GM12878 (cell line): Measurements from ENCODE around the gene CETP. TPM values are rescaled to one million over a fixed set of nuclear protein-coding genes. Genes with fewer than 3 reads are reported as not detected.
A peak's percentile ranks its signal among the peaks of the same experiment; 100 is the strongest.

ENCODE experiments used
- CBX5 ChIP-seq: sonication (generic); IDR thresholded peaks from 2 replicates; pipeline ENCODE4 v1.6.1; 2016; ENCODE audit warnings: low read depth, moderate library complexity, mild to moderate bottlenecking, inconsistent platforms
- CTCF ChIP-seq, 3 experiments: IDR thresholded peaks in 2 of 3; conservative IDR thresholded peaks in 1 of 3; 2 replicates each; pipeline ENCODE4 v1.5.1; 2011; ENCODE audit warnings: low read depth in 3 of 3, low read length in 3 of 3, mild to moderate bottlenecking in 3 of 3, control low read depth in 2 of 3, moderate library complexity in 2 of 3, inconsistent platforms in 1 of 3, mixed read lengths in 1 of 3; ENCODE audit not compliant: control insufficient read depth in 2 of 3, insufficient read depth in 1 of 3; ENCODE audit errors: extremely low read depth in 1 of 3
- IKZF1 ChIP-seq: fragments of 450-650 bp; conservative IDR thresholded peaks from 2 replicates; pipeline ENCODE4 v1.6.1; 2017; ENCODE audit warnings: antibody characterized with exemption, mild to moderate bottlenecking
- NFYA ChIP-seq: IDR thresholded peaks from 2 replicates; pipeline ENCODE4 v1.6.1; 2011; ENCODE audit warnings: low read depth, mild to moderate bottlenecking, low read length, improper control_type of control experiment, borderline replicate concordance
- ZBTB33 ChIP-seq: fragments of 450-650 bp; IDR thresholded peaks from 2 replicates; pipeline ENCODE4 v1.6.1; 2017; ENCODE audit warnings: mild to moderate bottlenecking
- polyA plus RNA-seq, 11 experiments: library from polyadenylated mRNA; depleted of rRNA in 4 of 11; unstranded in 6 of 11; stranded (reverse) in 5 of 11; fragments of >200 nt; fragmentation: Nextera tagmentation in 4 of 11; fragmentation: Illumina TruSeq in 1 of 11; extraction: Ambion mirVana in 4 of 11; extraction: Trizol in 1 of 11; gene quantifications; 1 replicate in 1 of 11; 2 replicates in 10 of 11; pipeline versions ENCODE4 v1.2.1 to v1.2.3, GENCODE V29; 2011 to 2016; ENCODE audit warnings: inconsistent platforms in 2 of 11, missing spikeins in 2 of 11, low read depth in 1 of 11
- total RNA-seq, 4 experiments: library from RNA; depleted of rRNA in 3 of 4; stranded (reverse); fragments of >200 nt in 3 of 4; fragmentation: Illumina TruSeq in 1 of 4; extraction: Trizol in 1 of 4; gene quantifications; 2 replicates each; pipeline versions ENCODE4 v1.2.1 to v1.2.3, GENCODE V29; 2013 to 2021
- TF ChIP-seq, protein P1 (sequence below): fragments of 450-650 bp; IDR thresholded peaks from 2 replicates; pipeline ENCODE4 v1.6.1; 2017; ENCODE audit warnings: mild to moderate bottlenecking, moderate library complexity

Gene CETP
- total and polyA plus RNA-seq, 10 of the 15 experiments (the other 5 are each of a cell fraction or from before 2014, with no cell fraction given), result 1.2 to 6.4 (median 2.1) TPM

GRCh38 chr16:57001026-57001679 is 39.4 kb downstream of the CETP start (continued):
- TF ChIP-seq, protein P1, sequence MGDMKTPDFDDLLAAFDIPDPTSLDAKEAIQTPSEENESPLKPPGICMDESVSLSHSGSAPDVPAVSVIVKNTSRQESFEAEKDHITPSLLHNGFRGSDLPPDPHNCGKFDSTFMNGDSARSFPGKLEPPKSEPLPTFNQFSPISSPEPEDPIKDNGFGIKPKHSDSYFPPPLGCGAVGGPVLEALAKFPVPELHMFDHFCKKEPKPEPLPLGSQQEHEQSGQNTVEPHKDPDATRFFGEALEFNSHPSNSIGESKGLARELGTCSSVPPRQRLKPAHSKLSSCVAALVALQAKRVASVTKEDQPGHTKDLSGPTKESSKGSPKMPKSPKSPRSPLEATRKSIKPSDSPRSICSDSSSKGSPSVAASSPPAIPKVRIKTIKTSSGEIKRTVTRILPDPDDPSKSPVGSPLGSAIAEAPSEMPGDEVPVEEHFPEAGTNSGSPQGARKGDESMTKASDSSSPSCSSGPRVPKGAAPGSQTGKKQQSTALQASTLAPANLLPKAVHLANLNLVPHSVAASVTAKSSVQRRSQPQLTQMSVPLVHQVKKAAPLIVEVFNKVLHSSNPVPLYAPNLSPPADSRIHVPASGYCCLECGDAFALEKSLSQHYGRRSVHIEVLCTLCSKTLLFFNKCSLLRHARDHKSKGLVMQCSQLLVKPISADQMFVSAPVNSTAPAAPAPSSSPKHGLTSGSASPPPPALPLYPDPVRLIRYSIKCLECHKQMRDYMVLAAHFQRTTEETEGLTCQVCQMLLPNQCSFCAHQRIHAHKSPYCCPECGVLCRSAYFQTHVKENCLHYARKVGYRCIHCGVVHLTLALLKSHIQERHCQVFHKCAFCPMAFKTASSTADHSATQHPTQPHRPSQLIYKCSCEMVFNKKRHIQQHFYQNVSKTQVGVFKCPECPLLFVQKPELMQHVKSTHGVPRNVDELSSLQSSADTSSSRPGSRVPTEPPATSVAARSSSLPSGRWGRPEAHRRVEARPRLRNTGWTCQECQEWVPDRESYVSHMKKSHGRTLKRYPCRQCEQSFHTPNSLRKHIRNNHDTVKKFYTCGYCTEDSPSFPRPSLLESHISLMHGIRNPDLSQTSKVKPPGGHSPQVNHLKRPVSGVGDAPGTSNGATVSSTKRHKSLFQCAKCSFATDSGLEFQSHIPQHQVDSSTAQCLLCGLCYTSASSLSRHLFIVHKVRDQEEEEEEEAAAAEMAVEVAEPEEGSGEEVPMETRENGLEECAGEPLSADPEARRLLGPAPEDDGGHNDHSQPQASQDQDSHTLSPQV, result no peak
- TF ChIP-seq ZBTB33 (no peak), NFYA (no peak), CTCF (IDR thresholded peaks at IDR 0.05 in 2 of 3, conservative IDR thresholded peaks at IDR 0.05 in 1 of 3; ENCODE audit: control insufficient read depth in 2 of 3, extremely low read depth in 1 of 3, insufficient read depth in 1 of 3, low read depth in 3 of 3, low read length in 3 of 3) (no peak), CBX5 (no peak), IKZF1 (peak; percentile 7; the same call in 1 of the 2 replicates)
